ENCODE measurements around the gene CTSS.
"Not testable (repeated sequence)": the region's sequence is repeated elsewhere in the genome, so short reads cannot be mapped to it uniquely, and the experiment has no call there.

The CTSS gene

GRCh38 chr1:150760013-150760412, 5.6 kb downstream of the CTSS start:
- peaks cover 34% of the 10 kb centered on the region for H3K4me1 Mint-ChIP-seq (ENCODE audit: low read depth)
- DNase-seq: no peak
- H3K4me3 Mint-ChIP-seq: no peak overlapping the region
- H3K27ac Mint-ChIP-seq: no peak overlapping the region
- no peaks in the 10 kb centered on the region for H3K9me3 Mint-ChIP-seq
- H3K27me3 Mint-ChIP-seq: no peaks in the 10 kb centered on the region
- H3K36me3 Mint-ChIP-seq (ENCODE audit: low read depth): peaks cover 56% of the 10 kb centered on the region

- Mint-ChIP-seq H3K27ac (no peak overlapping the region), H3K9me3 (no peaks in the 10 kb centered on the region), H3K36me3 (ENCODE audit: low read depth) (peaks cover 80% of the 10 kb centered on the region), H3K4me1 (ENCODE audit: low read depth) (no peaks in the 10 kb centered on the region), H3K4me3 (no peak overlapping the region), H3K27me3 (no peaks in the 10 kb centered on the region)
- no peak for DNase-seq
Observed at GRCh38 chr1:150753416-150753815, 12.2 kb downstream of the CTSS start.

- DNase-seq: no peak
- Mint-ChIP-seq H3K27me3 (no peaks in the 10 kb centered on the region), H3K36me3 (ENCODE audit: low read depth) (peaks cover 67% of the 10 kb centered on the region), H3K9me3 (no peaks in the 10 kb centered on the region), H3K27ac (no peak overlapping the region), H3K4me1 (ENCODE audit: low read depth) (no peaks in the 10 kb centered on the region), H3K4me3 (no peak overlapping the region)
Observed at GRCh38 chr1:150751443-150751842, 14.1 kb downstream of the CTSS start.

GRCh38 chr1:150749720-150750311, 15.8 kb downstream of the CTSS start:
- Mint-ChIP-seq H3K4me1 (ENCODE audit: low read depth) (no peaks in the 10 kb centered on the region), H3K27me3 (no peaks in the 10 kb centered on the region), H3K4me3 (no peak overlapping the region), H3K27ac (no peak overlapping the region), H3K36me3 (ENCODE audit: low read depth) (peaks cover 58% of the 10 kb centered on the region), H3K9me3 (no peaks in the 10 kb centered on the region)
- no peak for DNase-seq

GRCh38 chr1:150748878-150749719, 16.5 kb downstream of the CTSS start:
- Mint-ChIP-seq H3K9me3 (no peaks in the 10 kb centered on the region), H3K4me1 (ENCODE audit: low read depth) (no peaks in the 10 kb centered on the region), H3K4me3 (no peak overlapping the region), H3K27ac (no peak overlapping the region), H3K27me3 (no peaks in the 10 kb centered on the region), H3K36me3 (ENCODE audit: low read depth) (peaks cover 51% of the 10 kb centered on the region)
- DNase-seq: no peak

- Mint-ChIP-seq H3K27ac (no peak overlapping the region), H3K36me3 (ENCODE audit: low read depth) (peaks cover 21% of the 10 kb centered on the region), H3K4me3 (no peak overlapping the region)
Observed at GRCh38 chr1:150730130-150730721, 35.4 kb downstream of the CTSS start.

GRCh38 chr1:150724336-150724735, 41.2 kb downstream of the CTSS start:
- H3K36me3 Mint-ChIP-seq (ENCODE audit: low read depth): no peaks in the 10 kb centered on the region
- H3K27me3 Mint-ChIP-seq: no peaks in the 10 kb centered on the region
- no peak overlapping the region for H3K4me3 Mint-ChIP-seq
- H3K27ac Mint-ChIP-seq: no peak overlapping the region
- no peaks in the 10 kb centered on the region for H3K4me1 Mint-ChIP-seq (ENCODE audit: low read depth)
- no peaks in the 10 kb centered on the region for H3K9me3 Mint-ChIP-seq
- DNase-seq: no peak

More at GRCh38 chr1:150730130-150730721, 35.4 kb downstream of the CTSS start:
- Mint-ChIP-seq H3K9me3 (no peaks in the 10 kb centered on the region), H3K27me3 (no peaks in the 10 kb centered on the region), H3K4me1 (ENCODE audit: low read depth) (no peaks in the 10 kb centered on the region)
- DNase-seq: no peak

- H3K36me3 Mint-ChIP-seq (ENCODE audit: low read depth): no peaks in the 10 kb centered on the region
- DNase-seq: no peak
- H3K27me3 Mint-ChIP-seq: no peaks in the 10 kb centered on the region
- no peaks in the 10 kb centered on the region for H3K4me1 Mint-ChIP-seq (ENCODE audit: low read depth)
- no peaks in the 10 kb centered on the region for H3K9me3 Mint-ChIP-seq
- H3K4me3 Mint-ChIP-seq: no peak within 1 kb of the TSS
- no peak within 1 kb of the TSS for H3K27ac Mint-ChIP-seq
Observed at GRCh38 chr1:150720703-150721102, 44.9 kb downstream of the CTSS start, which contains the start of gene HORMAD1. HORMAD1 (minus strand) TSS chr1:150720895; CDS start chr1:150719505, 1,390 bp downstream.

- Mint-ChIP-seq H3K27ac (no peak overlapping the region), H3K9me3 (no peaks in the 10 kb centered on the region), H3K36me3 (ENCODE audit: low read depth) (no peaks in the 10 kb centered on the region), H3K4me3 (no peak overlapping the region), H3K4me1 (ENCODE audit: low read depth) (no peaks in the 10 kb centered on the region), H3K27me3 (no peaks in the 10 kb centered on the region)
- no peak for DNase-seq
Observed at GRCh38 chr1:150720098-150720497, 45.5 kb downstream of the CTSS start.

GRCh38 chr1:150718225-150718891, 47.2 kb downstream of the CTSS start:
- H3K27me3 Mint-ChIP-seq: no peaks in the 10 kb centered on the region
- H3K27ac Mint-ChIP-seq: no peak overlapping the region
- no peak overlapping the region for H3K4me3 Mint-ChIP-seq
- no peaks in the 10 kb centered on the region for H3K4me1 Mint-ChIP-seq (ENCODE audit: low read depth)
- no peaks in the 10 kb centered on the region for H3K9me3 Mint-ChIP-seq
- no peaks in the 10 kb centered on the region for H3K36me3 Mint-ChIP-seq (ENCODE audit: low read depth)
- DNase-seq: no peak

GRCh38 chr1:150709031-150709430, 56.5 kb downstream of the CTSS start:
- not testable (repeated sequence) for H3K27me3 Mint-ChIP-seq; H3K36me3 Mint-ChIP-seq (ENCODE audit: low read depth); H3K4me1 Mint-ChIP-seq (ENCODE audit: low read depth); H3K9me3 Mint-ChIP-seq; H3K27ac Mint-ChIP-seq; DNase-seq; H3K4me3 Mint-ChIP-seq

- Mint-ChIP-seq H3K4me1 (ENCODE audit: low read depth) (peaks cover 9% of the 10 kb centered on the region), H3K9me3 (no peaks in the 10 kb centered on the region), H3K27ac (no peak overlapping the region), H3K36me3 (ENCODE audit: low read depth) (no peaks in the 10 kb centered on the region), H3K4me3 (no peak overlapping the region), H3K27me3 (no peaks in the 10 kb centered on the region)
- DNase-seq: no peak
Observed at GRCh38 chr1:150708595-150708994, 57.0 kb downstream of the CTSS start.

GRCh38 chr1:150706091-150706490, 59.5 kb downstream of the CTSS start:
- no peak overlapping the region for H3K4me3 Mint-ChIP-seq
- no peaks in the 10 kb centered on the region for H3K27me3 Mint-ChIP-seq
- peaks cover 9% of the 10 kb centered on the region for H3K4me1 Mint-ChIP-seq (ENCODE audit: low read depth)
- no peaks in the 10 kb centered on the region for H3K36me3 Mint-ChIP-seq (ENCODE audit: low read depth)
- DNase-seq: no peak
- H3K27ac Mint-ChIP-seq: no peak overlapping the region
- no peaks in the 10 kb centered on the region for H3K9me3 Mint-ChIP-seq

GRCh38 chr1:150703427-150703826, 62.2 kb downstream of the CTSS start:
- peaks cover 4% of the 10 kb centered on the region for H3K4me1 Mint-ChIP-seq (ENCODE audit: low read depth)
- H3K4me3 Mint-ChIP-seq: no peak overlapping the region
- no peak for DNase-seq
- H3K9me3 Mint-ChIP-seq: no peaks in the 10 kb centered on the region
- no peak overlapping the region for H3K27ac Mint-ChIP-seq
- H3K36me3 Mint-ChIP-seq (ENCODE audit: low read depth): no peaks in the 10 kb centered on the region
- no peaks in the 10 kb centered on the region for H3K27me3 Mint-ChIP-seq
